ENCODE results near the gene MRPS22.

DNA sequence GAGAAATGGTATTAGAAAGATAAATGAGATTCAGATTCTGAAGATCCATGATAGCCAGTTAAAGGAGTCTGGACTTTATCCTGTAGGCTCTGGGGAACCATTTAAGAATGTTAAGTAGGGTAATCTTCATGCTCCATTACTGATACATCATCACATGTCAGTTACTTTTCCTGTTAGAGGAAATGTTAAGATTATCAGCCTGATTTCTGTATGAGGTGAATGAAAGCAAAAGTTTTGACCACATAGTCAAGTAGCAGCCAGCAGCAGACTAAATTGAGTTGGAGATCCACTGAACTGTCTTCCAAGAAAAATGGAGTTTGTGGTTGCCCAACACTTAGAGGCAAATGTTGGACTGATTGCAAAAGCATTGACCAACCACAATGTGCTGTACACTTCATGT lies 50.3 kb downstream of the MRPS22 start:
- TF ChIP-seq, protein P1, sequence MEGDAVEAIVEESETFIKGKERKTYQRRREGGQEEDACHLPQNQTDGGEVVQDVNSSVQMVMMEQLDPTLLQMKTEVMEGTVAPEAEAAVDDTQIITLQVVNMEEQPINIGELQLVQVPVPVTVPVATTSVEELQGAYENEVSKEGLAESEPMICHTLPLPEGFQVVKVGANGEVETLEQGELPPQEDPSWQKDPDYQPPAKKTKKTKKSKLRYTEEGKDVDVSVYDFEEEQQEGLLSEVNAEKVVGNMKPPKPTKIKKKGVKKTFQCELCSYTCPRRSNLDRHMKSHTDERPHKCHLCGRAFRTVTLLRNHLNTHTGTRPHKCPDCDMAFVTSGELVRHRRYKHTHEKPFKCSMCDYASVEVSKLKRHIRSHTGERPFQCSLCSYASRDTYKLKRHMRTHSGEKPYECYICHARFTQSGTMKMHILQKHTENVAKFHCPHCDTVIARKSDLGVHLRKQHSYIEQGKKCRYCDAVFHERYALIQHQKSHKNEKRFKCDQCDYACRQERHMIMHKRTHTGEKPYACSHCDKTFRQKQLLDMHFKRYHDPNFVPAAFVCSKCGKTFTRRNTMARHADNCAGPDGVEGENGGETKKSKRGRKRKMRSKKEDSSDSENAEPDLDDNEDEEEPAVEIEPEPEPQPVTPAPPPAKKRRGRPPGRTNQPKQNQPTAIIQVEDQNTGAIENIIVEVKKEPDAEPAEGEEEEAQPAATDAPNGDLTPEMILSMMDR (IDR thresholded peaks at IDR 0.05) = no peak
- TF ChIP-seq POLR2A (IDR thresholded peaks at IDR 0.05) = no peak

Data from prostate gland (tissue), 2 donors.